Stimulated activated CD8-positive, alpha-beta memory T cell treated with anti-CD3 and anti-CD28 coated beads, Interleukin-15, amount 100 ng/mL, for 1 hour (primary cell): ENCODE results near the gene SLC22A1.
"Not testable (repeated sequence)": the region's sequence is repeated elsewhere in the genome, so short reads cannot be mapped to it uniquely, and the experiment has no call there.

Experiments
- DNase-seq: peaks from one replicate; pipeline ENCODE4 v3.0.0-alpha.2; 2020; ENCODE audit warnings: low read depth

SLC22A1 gene

DNA sequence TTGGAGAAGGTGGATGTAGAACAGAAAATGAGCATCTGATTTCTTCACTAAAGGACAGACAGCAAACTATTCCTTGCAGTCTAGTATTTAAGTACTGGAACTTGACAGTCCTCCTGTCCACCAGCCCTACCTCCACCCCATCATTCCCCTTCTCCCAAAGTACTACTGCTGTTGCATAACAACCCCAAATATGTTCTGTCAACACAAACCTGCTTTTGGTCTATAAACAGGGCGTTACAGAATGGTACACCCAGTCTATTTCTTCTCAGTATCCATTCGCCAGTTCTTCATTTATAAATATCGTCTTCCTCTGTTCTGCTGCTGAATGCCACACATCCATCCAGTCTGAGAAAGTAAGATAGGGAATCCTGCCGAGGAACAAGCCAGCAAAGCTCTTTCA lies 27.7 kb upstream of the SLC22A1 start:
- no peak for DNase-seq

DNA sequence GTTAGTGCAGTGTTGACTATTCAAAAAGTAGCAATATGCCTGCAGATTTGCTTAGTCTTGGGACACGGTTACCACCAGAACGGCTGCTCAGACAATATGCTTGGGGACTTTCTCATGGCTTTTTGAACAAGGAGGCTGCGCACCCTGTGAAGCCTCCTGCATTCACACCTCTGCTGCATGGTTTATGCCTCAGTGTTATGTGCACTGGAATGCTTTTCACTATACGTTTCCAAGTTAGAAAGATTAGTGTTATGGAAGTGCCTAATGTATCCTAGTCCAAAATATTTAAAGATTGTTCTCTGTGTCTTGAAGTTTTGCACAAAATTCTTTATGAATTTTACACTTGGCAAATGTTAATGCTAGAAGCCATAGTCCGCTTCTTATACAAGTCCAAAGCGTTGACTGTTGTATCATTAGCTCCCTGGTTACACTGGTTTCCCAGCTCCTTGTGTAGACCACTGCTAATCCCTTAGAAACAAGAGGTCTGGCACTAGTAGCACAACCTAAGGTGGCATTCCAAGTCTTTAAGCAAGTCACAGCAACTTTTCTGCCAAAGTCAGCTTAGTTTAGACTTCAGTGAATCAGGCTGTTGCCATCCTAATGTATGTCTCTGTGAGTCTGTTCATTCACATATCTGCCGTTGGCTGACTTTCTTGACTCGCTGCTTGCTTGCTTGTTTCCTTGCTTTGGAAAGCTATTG lies 26.3 kb upstream of the SLC22A1 start:
- no peak for DNase-seq

DNA sequence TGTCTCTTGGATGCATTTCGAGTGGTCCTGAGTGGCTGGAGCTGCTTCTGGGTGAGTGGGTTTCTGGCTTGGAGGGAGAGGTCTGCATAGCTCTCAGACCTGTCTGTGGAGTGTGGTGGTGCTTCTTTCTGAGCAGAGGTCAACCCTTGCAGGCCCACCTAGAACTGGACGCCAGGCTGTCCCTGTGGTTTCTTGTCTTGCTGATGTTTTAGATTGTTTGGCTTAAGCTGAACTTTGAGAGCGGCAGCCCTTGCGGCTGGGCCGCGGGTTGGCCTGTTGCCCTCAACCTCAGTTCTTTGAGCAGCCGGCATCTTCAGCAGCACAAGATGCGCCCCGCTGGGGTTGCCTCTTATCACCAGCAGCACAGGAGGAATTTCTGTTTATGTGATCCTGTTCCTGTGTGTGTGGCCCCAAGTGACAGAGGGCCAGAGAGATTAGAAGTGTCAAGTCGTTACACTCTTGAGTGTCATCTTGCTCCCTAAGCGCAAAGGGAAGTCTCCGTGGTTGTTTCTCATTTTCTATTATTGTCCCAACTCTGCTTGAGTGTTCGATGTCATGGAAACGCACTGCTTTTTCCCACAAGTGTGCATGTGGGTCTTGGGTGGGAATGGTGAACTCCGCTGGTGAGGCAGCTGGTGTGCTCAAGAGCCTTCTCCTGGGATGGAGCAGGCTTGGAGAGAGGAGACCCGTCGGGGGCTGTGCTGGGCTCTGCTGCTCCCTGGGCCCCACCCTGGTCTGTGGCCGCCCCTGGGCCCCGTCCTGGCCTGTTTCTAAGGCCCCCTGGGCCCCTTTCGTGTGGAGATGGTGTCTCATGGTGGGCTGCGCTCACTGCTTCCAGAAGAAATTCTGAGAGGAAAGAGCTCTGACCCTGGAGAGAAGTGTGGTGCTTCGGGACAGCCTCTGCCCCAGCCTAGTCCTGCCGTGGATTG lies 20.1 kb upstream of the SLC22A1 start:
- DNase-seq: no peak

DNA sequence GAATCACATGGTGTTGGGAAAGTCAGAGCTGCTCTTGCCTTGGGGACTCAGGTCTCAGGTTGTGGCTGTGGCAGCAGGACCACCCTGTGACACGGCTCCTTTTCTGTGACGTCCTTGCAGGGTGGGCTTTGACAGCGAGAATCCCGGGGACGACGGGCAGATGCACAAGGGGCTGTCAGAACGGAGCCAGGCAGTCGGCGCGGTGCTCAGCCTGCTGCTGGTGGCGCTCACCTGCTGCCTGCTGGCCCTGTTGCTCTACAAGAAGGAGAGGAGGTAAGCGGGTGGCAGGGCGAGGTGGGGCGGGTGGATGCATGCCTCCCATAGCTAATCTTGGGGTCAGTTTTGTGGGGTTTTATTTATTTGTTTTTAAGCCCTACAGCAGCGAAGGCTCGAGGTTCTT lies 19.2 kb upstream of the SLC22A1 start:
- DNase-seq: no peak

DNA sequence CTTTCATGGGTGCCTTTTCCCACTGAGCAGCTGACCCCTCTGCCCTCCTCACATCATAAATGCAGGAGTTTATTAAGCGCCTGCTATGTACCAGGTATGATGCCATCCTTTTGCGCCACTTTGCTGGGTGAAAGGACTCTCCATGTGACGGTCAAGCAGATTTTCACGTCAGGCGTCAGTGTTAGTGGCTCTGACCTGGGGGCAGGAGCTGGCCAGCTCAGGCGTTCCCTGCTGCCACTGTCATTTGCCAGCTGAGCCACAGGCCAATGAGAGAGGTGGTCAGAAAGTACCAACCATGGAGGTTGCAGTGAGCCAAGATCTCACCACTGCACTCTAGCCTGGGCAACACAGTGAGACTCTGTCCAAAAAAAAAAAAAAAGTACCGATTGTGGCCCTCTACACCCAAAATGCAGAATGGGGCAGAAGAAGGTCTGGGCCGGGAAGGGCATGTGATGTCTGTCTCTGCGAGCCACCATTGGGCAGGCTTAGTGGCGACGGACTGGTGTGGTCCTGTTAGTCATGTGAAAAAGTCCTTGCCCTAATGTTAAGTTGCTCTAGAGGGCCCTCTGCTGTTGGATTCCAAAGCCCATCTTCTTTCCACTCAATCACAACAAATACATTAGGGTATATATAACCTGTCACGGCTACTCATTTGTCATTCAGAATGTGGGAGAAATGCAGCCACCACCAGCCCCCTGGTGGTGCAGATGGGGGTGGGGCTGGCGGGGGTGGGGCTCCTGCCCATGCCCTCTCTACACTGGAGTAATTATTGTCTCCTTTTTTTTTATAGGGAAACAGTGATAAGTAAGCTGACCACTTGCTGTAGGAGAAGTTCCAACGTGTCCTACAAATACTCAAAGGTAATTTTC lies 18.4 kb upstream of the SLC22A1 start:
- no peak for DNase-seq

DNA sequence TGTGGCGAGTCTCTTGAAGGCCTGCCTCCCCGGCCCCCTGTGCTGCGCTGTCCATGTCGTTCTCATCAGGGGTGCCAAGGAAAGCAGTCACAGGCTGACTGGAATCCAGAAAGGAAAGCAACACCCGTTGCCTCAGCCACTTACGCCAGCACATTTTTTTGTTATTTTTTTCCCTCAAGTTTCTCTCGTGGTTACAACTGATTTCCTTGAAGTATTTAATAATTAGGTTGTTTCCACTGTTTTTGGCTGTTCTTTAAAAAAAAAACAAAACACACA lies 17.9 kb upstream of the SLC22A1 start:
- no peak for DNase-seq

DNA sequence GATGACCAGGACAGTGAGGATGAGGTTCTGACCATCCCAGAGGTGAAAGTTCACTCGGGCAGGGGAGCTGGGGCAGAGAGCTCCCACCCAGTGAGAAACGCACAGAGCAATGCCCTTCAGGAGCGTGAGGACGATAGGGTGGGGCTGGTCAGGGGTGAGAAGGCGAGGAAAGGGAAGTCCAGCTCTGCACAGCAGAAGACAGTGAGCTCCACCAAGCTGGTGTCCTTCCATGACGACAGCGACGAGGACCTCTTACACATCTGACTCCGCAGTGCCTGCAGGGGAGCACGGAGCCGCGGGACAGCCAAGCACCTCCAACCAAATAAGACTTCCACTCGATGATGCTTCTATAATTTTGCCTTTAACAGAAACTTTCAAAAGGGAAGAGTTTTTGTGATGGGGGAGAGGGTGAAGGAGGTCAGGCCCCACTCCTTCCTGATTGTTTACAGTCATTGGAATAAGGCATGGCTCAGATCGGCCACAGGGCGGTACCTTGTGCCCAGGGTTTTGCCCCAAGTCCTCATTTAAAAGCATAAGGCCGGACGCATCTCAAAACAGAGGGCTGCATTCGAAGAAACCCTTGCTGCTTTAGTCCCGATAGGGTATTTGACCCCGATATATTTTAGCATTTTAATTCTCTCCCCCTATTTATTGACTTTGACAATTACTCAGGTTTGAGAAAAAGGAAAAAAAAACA lies 16.6 kb upstream of the SLC22A1 start:
- no peak for DNase-seq

DNA sequence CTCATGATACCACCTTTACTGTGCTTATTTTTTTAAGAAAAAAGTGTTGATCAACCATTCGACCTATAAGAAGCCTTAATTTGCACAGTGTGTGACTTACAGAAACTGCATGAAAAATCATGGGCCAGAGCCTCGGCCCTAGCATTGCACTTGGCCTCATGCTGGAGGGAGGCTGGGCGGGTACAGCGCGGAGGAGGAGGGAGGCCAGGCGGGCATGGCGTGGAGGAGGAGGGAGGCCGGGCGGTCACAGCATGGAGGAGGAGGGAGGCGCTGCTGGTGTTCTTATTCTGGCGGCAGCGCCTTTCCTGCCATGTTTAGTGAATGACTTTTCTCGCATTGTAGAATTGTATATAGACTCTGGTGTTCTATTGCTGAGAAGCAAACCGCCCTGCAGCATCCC lies 15.6 kb upstream of the SLC22A1 start:
- no peak for DNase-seq

DNA sequence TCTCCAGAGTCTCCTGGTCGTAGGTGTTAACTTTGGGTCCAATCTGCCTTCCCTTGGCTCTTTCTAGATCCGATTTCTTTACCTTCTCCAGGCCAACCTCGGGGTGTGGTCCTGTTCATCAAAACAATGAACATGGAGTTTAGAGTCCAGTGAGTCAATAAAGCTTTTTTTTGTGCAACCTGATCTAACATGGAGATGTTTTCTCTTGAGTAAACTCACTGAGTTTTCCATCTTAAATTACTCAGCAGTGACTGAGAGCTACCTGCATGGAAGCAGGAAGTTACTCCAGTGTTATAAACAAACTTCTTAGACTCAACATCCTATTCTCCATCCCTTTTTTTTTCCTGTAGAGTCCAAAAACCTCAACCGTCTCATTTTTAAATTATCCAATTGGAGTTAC lies 14.9 kb upstream of the SLC22A1 start:
- DNase-seq: no peak

DNA sequence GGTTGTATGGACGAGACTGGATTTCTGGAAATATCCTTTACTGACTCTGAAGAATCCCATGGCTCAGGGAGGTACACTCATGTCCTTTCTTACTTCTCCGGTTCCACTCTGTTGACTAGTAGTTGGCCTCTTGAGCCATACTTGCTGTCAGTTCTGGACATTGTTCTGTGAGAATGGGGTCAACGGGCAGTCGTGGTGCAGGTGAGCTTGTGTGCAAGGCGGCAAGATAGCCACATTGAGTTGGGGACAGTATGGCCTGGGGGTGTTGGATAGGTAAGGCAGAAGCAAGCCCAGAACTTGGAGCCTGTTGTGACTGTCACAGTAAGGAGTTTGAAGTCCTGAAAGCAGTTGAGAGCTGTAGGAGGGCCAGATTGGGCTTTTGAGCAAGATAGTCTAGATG lies 13.5 kb upstream of the SLC22A1 start:
- no peak for DNase-seq

DNA sequence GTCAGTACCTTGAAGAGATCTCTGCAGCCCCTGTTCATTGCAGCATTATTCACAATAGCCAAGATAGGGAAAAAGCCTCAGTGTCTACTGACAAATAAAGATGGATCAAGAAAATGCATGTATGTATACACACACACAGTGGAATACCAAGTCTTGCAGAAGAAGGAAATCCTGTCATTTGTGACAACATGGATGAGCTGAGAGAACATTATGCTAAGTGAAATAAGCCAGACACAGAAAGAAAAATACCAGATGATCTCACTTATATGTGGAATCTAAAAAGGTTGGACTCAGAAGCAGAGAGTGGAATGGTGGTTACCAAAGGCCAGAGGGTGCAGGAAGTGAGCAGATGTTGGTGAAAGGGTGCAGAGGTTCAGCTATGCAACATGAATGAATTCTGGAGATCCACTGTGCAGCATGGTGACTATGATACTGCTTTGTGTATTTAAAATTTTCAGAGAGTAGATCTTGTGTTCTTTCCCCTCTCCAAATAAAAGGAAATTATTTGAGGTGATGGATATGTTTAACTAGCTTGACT lies 11.0 kb upstream of the SLC22A1 start:
- no peak for DNase-seq

DNA sequence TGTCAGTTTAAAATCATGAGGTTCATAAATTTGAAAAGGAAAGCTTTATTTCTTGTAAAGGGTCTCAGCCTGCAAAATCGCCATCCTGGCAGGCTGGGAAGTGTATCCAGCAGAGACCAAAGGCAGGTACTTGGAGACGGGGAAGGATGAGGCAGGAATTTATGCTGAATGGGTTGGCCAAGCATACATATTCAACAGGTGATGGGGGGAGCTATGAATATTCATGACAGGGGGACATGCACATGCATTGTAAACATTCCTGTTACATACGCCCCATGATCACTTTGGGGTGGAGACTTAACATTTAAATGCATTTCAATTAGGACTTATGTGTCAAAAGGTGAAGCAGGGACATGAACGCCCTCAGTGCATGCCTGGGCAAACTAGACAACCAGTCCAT lies 9.8 kb upstream of the SLC22A1 start:
- DNase-seq: no peak

DNA sequence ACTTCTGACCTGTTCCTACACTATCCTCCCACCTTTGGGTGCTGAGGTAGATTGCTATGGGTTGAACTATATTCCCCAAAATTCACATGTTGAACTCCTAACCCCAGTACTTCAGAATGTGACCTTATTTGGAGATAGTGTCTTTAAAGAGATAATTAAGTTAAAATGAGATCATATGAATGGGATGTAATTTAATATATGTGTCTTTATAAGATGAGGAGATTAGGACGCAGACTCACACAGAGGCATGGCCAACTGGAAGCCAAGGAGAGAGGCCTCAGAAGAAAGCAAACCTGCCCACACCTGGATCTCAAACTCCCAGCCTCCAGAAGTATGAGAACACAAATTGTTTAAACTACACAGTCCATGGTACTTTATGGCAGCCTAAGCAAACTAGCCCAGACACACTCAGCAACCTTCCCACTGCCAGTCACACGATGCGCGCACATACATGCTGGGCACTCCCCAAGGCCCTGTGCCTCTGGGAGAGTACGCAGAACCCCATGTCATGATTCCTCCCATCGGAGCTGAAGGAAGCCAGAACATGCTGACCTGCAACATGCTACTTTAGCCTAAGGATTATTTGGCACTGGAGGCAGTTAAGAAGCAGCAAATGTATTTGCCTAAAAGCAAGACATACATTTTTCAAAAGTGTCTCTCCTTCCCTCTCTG lies 8.9 kb upstream of the SLC22A1 start:
- DNase-seq: no peak

DNA sequence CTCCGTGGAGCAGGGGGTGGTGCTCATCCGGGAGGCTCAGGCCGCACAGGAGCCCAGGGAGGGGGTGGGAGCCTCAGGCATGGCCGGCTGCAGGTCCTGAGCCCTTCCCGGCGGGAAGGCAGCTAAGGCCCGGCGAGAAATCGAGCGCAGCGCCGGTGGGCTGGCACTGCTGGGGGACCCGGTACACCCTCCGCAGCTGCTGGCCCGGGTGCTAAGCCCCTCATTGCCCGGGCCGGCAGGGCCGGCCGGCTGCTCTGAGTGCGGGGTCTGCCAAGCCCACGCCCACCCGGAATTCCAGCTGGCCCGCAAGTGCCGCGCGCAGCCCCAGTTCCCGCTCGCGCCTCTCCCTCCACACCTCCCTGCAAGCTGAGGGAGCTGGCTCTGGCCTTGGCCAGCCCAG lies 7.1 kb upstream of the SLC22A1 start:
- DNase-seq: not testable (repeated sequence)

DNA sequence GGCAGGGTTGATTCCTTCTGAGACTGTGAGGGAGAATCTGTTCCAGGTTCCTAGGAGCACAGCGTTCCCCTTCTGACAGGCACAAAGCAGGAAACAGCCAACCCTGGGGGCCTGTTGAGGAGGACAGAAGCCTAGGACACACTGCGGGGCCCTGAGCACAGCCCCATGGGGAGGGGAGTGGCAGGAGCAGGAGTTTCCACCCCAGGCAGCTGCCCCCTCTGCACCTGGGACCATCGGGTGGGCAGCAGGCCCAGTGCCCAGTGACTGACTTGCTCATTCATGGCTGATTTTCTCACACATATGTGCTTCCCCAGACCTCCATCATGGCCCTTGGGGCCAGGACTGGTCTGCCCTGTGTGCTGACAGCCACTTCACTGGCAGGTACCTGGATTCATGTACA lies 6.2 kb upstream of the SLC22A1 start:
- DNase-seq: no peak

DNA sequence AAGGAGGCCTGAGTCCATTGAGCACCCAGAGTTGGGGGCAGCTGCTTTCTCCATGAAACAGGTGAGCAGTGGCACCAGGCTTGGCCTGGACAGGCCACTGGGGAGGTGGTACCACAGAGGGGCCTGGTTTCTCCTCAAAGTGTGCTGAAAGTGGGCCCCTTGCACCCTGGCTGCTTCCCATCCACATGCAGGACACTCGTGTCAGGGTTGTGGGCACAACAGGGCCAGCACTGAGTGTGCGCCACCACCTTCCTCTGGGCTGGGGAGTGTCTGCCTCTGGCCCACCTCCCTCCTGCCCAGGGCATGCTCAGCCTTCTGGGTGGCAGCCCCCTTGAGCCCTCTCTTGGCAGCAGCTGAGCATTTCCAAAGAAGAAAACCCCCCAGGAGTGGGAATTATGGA lies 5.2 kb upstream of the SLC22A1 start:
- DNase-seq: no peak

DNA sequence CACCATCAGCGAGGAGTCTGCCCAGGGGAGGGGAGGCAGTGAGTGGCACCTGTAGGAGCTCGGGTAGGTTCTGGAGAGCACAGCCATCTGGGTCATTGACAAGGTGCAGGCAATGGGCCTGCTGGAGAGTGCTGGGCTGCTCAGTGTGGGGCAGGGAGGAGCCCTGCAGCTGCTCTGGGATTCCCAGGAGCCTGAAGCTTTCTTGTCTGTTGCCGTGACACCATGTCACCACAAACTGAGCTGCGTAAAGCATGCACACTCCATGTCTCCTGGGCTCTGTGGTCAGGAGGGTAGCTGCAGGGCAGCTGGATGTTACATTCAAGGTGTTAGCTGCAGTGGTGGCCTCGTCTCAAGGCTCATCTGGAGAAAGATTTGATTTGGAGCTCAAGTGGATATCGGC lies 4.5 kb upstream of the SLC22A1 start:
- DNase-seq: no peak

DNA sequence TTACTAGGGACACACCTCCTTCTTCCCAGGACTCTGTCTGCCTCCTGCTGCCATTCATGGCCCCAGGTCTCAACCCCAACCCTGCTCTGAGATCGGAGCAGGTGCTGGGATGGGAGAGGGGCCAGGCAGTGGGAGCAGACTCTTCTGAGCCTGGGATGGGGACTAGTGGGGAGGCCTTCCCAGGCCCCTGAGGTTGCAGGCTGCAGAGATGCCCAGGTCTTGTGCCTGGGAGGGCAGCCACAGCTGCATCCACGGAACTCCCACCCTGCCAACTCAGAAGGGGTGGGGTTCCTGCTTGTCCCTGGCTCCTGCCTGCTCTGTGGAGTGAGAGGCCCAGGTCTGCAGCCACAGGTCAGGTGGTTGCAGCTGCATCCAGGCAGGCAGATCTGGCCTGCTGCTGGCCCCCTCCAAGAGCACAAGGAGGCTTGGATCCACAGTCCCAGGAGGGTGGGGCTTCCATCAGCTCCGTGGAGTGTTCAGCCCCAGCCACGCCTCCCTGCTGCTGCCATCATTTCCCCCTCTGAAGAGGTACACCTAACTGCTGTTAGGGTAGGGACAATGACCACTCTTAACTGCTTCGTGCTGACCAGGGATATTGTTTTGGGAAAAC lies 2.9 kb upstream of the SLC22A1 start:
- DNase-seq: no peak

DNA sequence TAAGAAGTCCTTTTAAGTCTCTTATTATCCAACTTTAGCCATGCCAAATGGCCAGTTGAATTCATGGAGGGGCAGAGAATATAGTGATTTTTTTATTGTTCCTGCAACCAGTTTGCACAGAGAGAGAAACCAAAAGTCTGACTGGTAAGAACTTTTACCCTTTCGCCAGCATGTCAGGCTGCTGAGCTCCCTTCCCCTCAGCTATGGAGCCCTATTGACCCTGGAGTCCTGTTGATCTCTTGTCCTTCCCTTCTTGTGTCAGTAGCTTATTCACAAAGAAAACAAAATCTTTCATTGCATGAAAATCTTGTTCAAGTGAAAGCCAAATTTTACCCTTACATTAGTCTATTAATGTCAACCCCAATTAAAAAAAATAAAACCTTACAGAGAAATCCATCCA lies 1.5 kb upstream of the SLC22A1 start:
- DNase-seq: no peak

DNA sequence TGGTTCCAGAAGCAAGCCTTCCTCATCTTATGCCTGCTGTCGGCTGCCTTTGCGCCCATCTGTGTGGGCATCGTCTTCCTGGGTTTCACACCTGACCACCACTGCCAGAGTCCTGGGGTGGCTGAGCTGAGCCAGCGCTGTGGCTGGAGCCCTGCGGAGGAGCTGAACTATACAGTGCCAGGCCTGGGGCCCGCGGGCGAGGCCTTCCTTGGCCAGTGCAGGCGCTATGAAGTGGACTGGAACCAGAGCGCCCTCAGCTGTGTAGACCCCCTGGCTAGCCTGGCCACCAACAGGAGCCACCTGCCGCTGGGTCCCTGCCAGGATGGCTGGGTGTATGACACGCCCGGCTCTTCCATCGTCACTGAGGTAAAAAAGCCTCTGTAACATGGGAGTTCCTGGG lies 366 bp downstream of the SLC22A1 start:
- DNase-seq: no peak

DNA sequence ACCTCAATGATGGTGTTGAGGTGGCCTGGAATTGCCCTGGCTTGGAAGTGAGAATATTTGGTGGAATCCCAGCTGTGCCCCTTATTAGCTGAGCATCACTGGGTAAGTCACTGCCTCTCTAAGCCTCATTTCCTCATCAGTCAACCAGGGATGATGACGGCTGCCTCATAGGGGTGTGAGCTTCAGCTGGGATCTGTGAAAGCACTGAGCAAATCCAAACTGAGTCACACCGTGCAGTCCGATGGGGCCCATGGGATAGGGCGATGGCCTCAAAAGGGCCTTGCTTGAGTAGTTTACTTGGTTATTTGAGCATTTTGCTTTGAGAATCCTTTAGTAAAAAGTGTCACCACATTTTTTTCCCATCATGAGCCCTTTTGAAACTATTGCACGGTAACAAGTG lies 1.1 kb downstream of the SLC22A1 start:
- no peak for DNase-seq
